Sigmoid colon (tissue), 4 donors: ENCODE measurements around the gene PLEKHM2.

Experiments used
- CTCF ChIP-seq, 4 experiments: fragments of 450-650 bp in 3 of 4; fragments of 200-600 bp in 1 of 4; IDR thresholded peaks; one replicate each; pipeline ENCODE4 v1.5.1; 2016 to 2019; ENCODE audit warnings: antibody characterized with exemption in 4 of 4, mild to moderate bottlenecking in 3 of 4, moderate library complexity in 2 of 4
- EP300 ChIP-seq, 4 donors: sonication (generic); formaldehyde crosslinking; IDR thresholded peaks; one replicate each; pipeline ENCODE4 v1.6.1; 2017; ENCODE audit warnings: antibody characterized with exemption in 4 of 4
- POLR2A ChIP-seq, 2 donors: fragments of 450-650 bp; IDR thresholded peaks; one replicate each; pipeline ENCODE4 v1.6.1; 2016; ENCODE audit warnings: antibody characterized with exemption in 2 of 2, mild to moderate bottlenecking in 2 of 2, moderate library complexity in 2 of 2
- POLR2AphosphoS5 ChIP-seq, 4 donors: sonication (generic); formaldehyde crosslinking; IDR thresholded peaks; one replicate each; pipeline ENCODE4 v1.6.1; 2017; ENCODE audit warnings: antibody characterized with exemption in 4 of 4

GRCh38 chr1:15703562-15703961 lies 19.4 kb downstream of the PLEKHM2 start:
- no peak for TF ChIP-seq CTCF (IDR thresholded peaks at IDR 0.05)
- TF ChIP-seq POLR2A (IDR thresholded peaks at IDR 0.05): no peak
- peak in 3 of 4 donors; percentile 61 to 87 (median 67) for TF ChIP-seq POLR2AphosphoS5 (IDR thresholded peaks at IDR 0.05)
- peak in 2 of 4 donors; percentile 44 to 74 for TF ChIP-seq EP300 (IDR thresholded peaks at IDR 0.05)
